GM12878 (cell line): ENCODE data around the gene CARD19. TPM values are rescaled to one million over a fixed set of nuclear protein-coding genes. Genes with fewer than 3 reads are reported as not detected.

Experiments used
- ATAC-seq: fragments of 200-7000 bp; cut with Tn5 transposase; 3 replicates; pipeline ENCODE4 v1.9.1; 2020; ENCODE audit warnings: mild to moderate bottlenecking, moderate library complexity
- BruUV-seq: library from RNA; stranded (reverse); fragments of 400-500 nt; replicated peaks from 2 replicates; lab custom pipeline; 2021; lab: Mats Ljungman, UMichigan
- CTCF ChIA-PET: fragments of 300-600 bp; sonication (Branson Sonifier 250); formaldehyde crosslinking; extraction: SDS; loops from one replicate; lab custom pipeline; 2021; ENCODE audit warnings: inconsistent platforms; lab: Yijun Ruan, JAX
- POLR2A ChIA-PET: fragments of 350-600 bp; formaldehyde crosslinking; extraction: SDS; loops from one replicate; lab custom pipeline; 2021; ENCODE audit warnings: inconsistent platforms; lab: Charles Lee
- RAD21 ChIA-PET: fragments of 300-600 bp; sonication (Branson Sonifier 250); formaldehyde crosslinking; loops from one replicate; lab custom pipeline; 2023; ENCODE audit warnings: antibody characterized with exemption; ENCODE audit not compliant: unreplicated experiment; lab: Charles Lee
- SMC1A ChIA-PET: fragments of 300-600 bp; sonication (Branson Sonifier 250); formaldehyde crosslinking; loops from one replicate; lab custom pipeline; 2023; ENCODE audit not compliant: unreplicated experiment, uncharacterized antibody; lab: Charles Lee
- DNase-seq: peaks from one replicate; pipeline ENCODE4 v3.0.0-alpha.2; 2011; ENCODE audit warnings: low read depth, low spot score
- FAIRE-seq: peaks from 3 replicates; lab custom pipeline; 2011; peaks lifted over from hg19 to GRCh38; lab: Jason Lieb, UNC
- H2AFZ ChIP-seq: 2 replicates; pipeline ENCODE4 v1.6.0; 2011; ENCODE audit warnings: low read depth, low read length, control low read depth; ENCODE audit not compliant: control insufficient read depth
- H3K27ac ChIP-seq: 2 replicates; pipeline ENCODE4 v1.5.1; 2011; ENCODE audit warnings: control low read depth; ENCODE audit not compliant: control insufficient read depth, insufficient read depth
- H3K27me3 ChIP-seq, 2 experiments: replicated peaks in 1 of 2; 2 replicates each; pipeline versions ENCODE4 v1.6.0 to v1.6.1; 2011; ENCODE audit warnings: low read length in 1 of 2; ENCODE audit not compliant: control insufficient read depth in 2 of 2, insufficient read depth in 2 of 2
- H3K36me3 ChIP-seq, 2 experiments: 2 replicates each; pipeline ENCODE4 v1.5.1; 2011; ENCODE audit warnings: low read length in 1 of 2; ENCODE audit not compliant: control insufficient read depth in 2 of 2, insufficient read depth in 2 of 2
- H3K4me1 ChIP-seq: 2 replicates; pipeline ENCODE4 v1.6.1; 2011; ENCODE audit warnings: mild to moderate bottlenecking, low read length, moderate library complexity, mixed read lengths; ENCODE audit not compliant: control insufficient read depth, insufficient read depth
- H3K4me2 ChIP-seq: 2 replicates; pipeline ENCODE4 v1.6.0; 2011; ENCODE audit warnings: control low read depth; ENCODE audit not compliant: control insufficient read depth, insufficient read depth
- H3K4me3 ChIP-seq: fragments of 200-600 bp; sonication (generic); 2 replicates; pipeline ENCODE4 v1.5.1; 2016
- H3K79me2 ChIP-seq: 2 replicates; pipeline ENCODE4 v1.6.0; 2011; ENCODE audit warnings: low read length; ENCODE audit not compliant: control insufficient read depth, insufficient read depth
- H3K9ac ChIP-seq: 2 replicates; pipeline ENCODE4 v1.8.0; 2011; ENCODE audit warnings: low read length, control low read depth, mixed read lengths; ENCODE audit not compliant: control insufficient read depth, insufficient read depth
- H3K9me3 ChIP-seq: replicated peaks from 3 replicates; pipeline ENCODE4 v1.5.1; 2011; ENCODE audit warnings: mild to moderate bottlenecking, low read length; ENCODE audit not compliant: control insufficient read depth, insufficient read depth
- H4K20me1 ChIP-seq: 2 replicates; pipeline ENCODE4 v1.6.0; 2011; ENCODE audit not compliant: control insufficient read depth, insufficient read depth
- BCL3 ChIP-seq: IDR thresholded peaks from 2 replicates; pipeline ENCODE4 v1.6.1; 2011; ENCODE audit warnings: borderline replicate concordance, low read depth, mild to moderate bottlenecking, moderate library complexity, low read length; ENCODE audit not compliant: insufficient read depth, poor library complexity, severe bottlenecking
- CHD2 ChIP-seq: IDR thresholded peaks from 2 replicates; pipeline ENCODE4 v1.6.1; 2011; ENCODE audit warnings: low read depth, low read length, improper control_type of control experiment, borderline replicate concordance
- CHD4 ChIP-seq: fragments of 200-600 bp; sonication (generic); IDR thresholded peaks from 2 replicates; pipeline ENCODE4 v1.6.1; 2016; ENCODE audit warnings: mild to moderate bottlenecking
- CREM ChIP-seq: IDR thresholded peaks from 2 replicates; pipeline ENCODE4 v1.6.1; 2014; ENCODE audit warnings: antibody characterized with exemption, low read depth
- MEF2A ChIP-seq: IDR thresholded peaks from 2 replicates; pipeline ENCODE4 v1.6.1; 2011; ENCODE audit warnings: low read depth, mild to moderate bottlenecking, low read length, moderate library complexity; ENCODE audit not compliant: insufficient read depth
- MTA2 ChIP-seq: fragments of 450-650 bp; IDR thresholded peaks from 2 replicates; pipeline ENCODE4 v1.6.1; 2016; ENCODE audit warnings: low read depth, mild to moderate bottlenecking, moderate library complexity
- NFYB ChIP-seq: IDR thresholded peaks from 2 replicates; pipeline ENCODE4 v1.6.1; 2011; ENCODE audit warnings: low read depth, mild to moderate bottlenecking, low read length, improper control_type of control experiment, moderate library complexity; ENCODE audit not compliant: insufficient read depth
- NR2F1 ChIP-seq: fragments of 450-650 bp; conservative IDR thresholded peaks from 2 replicates; pipeline ENCODE4 v1.6.1; 2017; ENCODE audit warnings: mild to moderate bottlenecking
- NRF1 ChIP-seq: conservative IDR thresholded peaks from 2 replicates; pipeline ENCODE4 v1.6.1; 2011; ENCODE audit warnings: mild to moderate bottlenecking, low read depth, low read length, improper control_type of control experiment
- RELA ChIP-seq: fragments of 450-650 bp; IDR thresholded peaks from 2 replicates; pipeline ENCODE4 v1.8.0; 2014; ENCODE audit warnings: borderline replicate concordance; ENCODE audit not compliant: partially characterized antibody
- SIX5 ChIP-seq: IDR thresholded peaks from 2 replicates; pipeline ENCODE4 v1.6.1; 2011; ENCODE audit warnings: mild to moderate bottlenecking, low read depth, low read length, moderate library complexity; ENCODE audit not compliant: severe bottlenecking
- SMAD5 ChIP-seq: IDR thresholded peaks from 2 replicates; pipeline ENCODE4 v1.6.1; 2016; ENCODE audit warnings: antibody characterized with exemption, low read depth
- SMC3 ChIP-seq: IDR thresholded peaks from 2 replicates; pipeline ENCODE4 v1.6.1; 2011; ENCODE audit warnings: low read length, improper control_type of control experiment, borderline replicate concordance
- TCF3 ChIP-seq: IDR thresholded peaks from 2 replicates; pipeline ENCODE4 v1.6.1; 2012; ENCODE audit warnings: low read depth, mild to moderate bottlenecking, low read length, borderline replicate concordance; ENCODE audit not compliant: insufficient read depth
- ZZZ3 ChIP-seq: IDR thresholded peaks from 2 replicates; pipeline ENCODE4 v1.6.1; 2011; ENCODE audit warnings: low read depth; ENCODE audit not compliant: control insufficient read depth, insufficient read length
- WGBS: methylation state at CpG from one replicate; pipeline ENCODE4 v1.1.6; 2016; ENCODE audit warnings: low lambda C conversion rate; ENCODE audit not compliant: insufficient replicate concordance, insufficient coverage; ENCODE audit errors: missing lambda C conversion rate; 5-methylcytosine and 5-hydroxymethylcytosine counted together
- in situ Hi-C: fragments of 300-500 bp; cut with MboI; formaldehyde crosslinking; loops from 9 replicates; pipeline ENCODE4 v1.14.3; 2018; ENCODE audit warnings: mixed read lengths
- intact Hi-C: fragments of 100-400 bp; cut with micrococcal nuclease; formaldehyde crosslinking; loops from one replicate; pipeline ENCODE4 v1.14.2; 2022; ENCODE audit not compliant: unreplicated experiment
- polyA plus RNA-seq, 11 experiments: library from polyadenylated mRNA; depleted of rRNA in 4 of 11; unstranded in 6 of 11; stranded (reverse) in 5 of 11; fragments of >200 nt; fragmentation: Nextera tagmentation in 4 of 11; fragmentation: Illumina TruSeq in 1 of 11; extraction: Ambion mirVana in 4 of 11; extraction: Trizol in 1 of 11; gene quantifications; 1 replicate in 1 of 11; 2 replicates in 10 of 11; pipeline versions ENCODE4 v1.2.1 to v1.2.3, GENCODE V29; 2011 to 2016; ENCODE audit warnings: inconsistent platforms in 2 of 11, missing spikeins in 2 of 11, low read depth in 1 of 11
- total RNA-seq, 4 experiments: library from RNA; depleted of rRNA in 3 of 4; stranded (reverse); fragments of >200 nt in 3 of 4; fragmentation: Illumina TruSeq in 1 of 4; extraction: Trizol in 1 of 4; gene quantifications; 2 replicates each; pipeline versions ENCODE4 v1.2.1 to v1.2.3, GENCODE V29; 2013 to 2021

Gene CARD19
- total and polyA plus RNA-seq, 10 of the 15 experiments (the other 5 are each of a cell fraction or from before 2014, with no cell fraction given), result 0.61 to 41.6 (median 19.9) TPM

- no TSS peak for BruUV-seq
- no peak overlapping the region for H3K4me2 ChIP-seq
- ChIA-PET POLR2A (interaction anchor here (0.9 kb wide), 1 partner anchor 66 kb away, joined by 3 read pairs; no protein-coding TSS in a partner anchor), RAD21 (no interaction called here), CTCF (no interaction called here), SMC1A (no interaction called here)
- H3K4me3 ChIP-seq, result no peak overlapping the region
- H3K9me3 ChIP-seq, result no peaks in the 10 kb centered on the region
- H4K20me1 ChIP-seq, result no peaks in the 10 kb centered on the region
- peaks cover 12% of the 10 kb centered on the region for H3K4me1 ChIP-seq
- intact Hi-C loops (no loop called here), in situ Hi-C loops (no loop called here)
- no peak overlapping the region for H3K27ac ChIP-seq
- 77% methylated on average over 20 of the region's 20 CpGs for WGBS
- H2AFZ ChIP-seq, result no peak overlapping the region
- no peak for ATAC-seq
- no peak overlapping the region for H3K9ac ChIP-seq
- H3K36me3 ChIP-seq, result peaks cover 0 to 9% of the 10 kb centered on the region in 2 experiments; a peak in 2 of 4 replicates
- FAIRE-seq, result no peak
- no peaks in the 10 kb centered on the region for H3K79me2 ChIP-seq
- no peak for DNase-seq
- TF ChIP-seq SMAD5 (no peak), NR2F1 (0 out of 2 replicates have a peak, but pooled peaks have one; percentile 17)
- H3K27me3 ChIP-seq, result no peaks in the 10 kb centered on the region
These were observed 25.6 kb downstream of the CARD19 start for GRCh38 chr9:93121316-93122241.

DNA sequence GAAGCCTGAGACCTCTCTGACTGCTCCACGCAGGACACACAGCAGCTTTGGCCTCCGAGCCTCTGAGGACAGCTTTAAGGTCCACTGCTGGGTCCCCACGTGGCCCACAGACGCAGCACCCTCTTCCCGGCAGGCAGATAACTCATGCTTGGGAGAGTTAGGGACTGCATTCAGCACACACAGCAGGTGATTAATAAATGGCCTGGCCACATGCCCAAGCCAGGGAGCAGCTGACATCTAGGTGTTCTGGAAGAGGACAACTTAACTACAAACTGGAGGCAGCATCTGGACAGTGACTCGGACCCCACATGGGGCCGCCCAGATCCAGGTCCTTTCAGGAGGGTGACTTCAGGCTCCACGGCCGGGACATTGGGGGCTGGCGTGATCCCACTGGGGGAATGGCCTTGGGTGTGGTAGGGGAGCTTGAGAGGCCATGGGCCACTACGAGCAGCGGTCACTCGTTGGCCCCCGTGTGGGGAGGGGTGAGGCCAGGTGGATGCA is 26.8 kb downstream of the CARD19 start:
- Histone ChIP-seq H3K9ac (no peak overlapping the region), H3K4me3 (no peak overlapping the region), H3K27ac (no peak overlapping the region), H3K79me2 (no peaks in the 10 kb centered on the region), H3K4me2 (no peak overlapping the region), H2AFZ (no peak overlapping the region), H3K9me3 (no peaks in the 10 kb centered on the region), H3K4me1 (peaks cover 15% of the 10 kb centered on the region), H3K27me3 (no peaks in the 10 kb centered on the region), H3K36me3 (peaks cover 0 to 9% of the 10 kb centered on the region in 2 experiments; a peak in 2 of 4 replicates), H4K20me1 (no peaks in the 10 kb centered on the region)
- FAIRE-seq (no peak), DNase-seq (no peak), ATAC-seq (no peak)
- WGBS, result 80% methylated on average over 14 of the region's 14 CpGs
- intact Hi-C loops, result no loop called here
- POLR2A ChIA-PET, result no interaction called here
- SMC1A ChIA-PET, result no interaction called here
- RAD21 ChIA-PET, result no interaction called here
- BruUV-seq, result no TSS peak
- CTCF ChIA-PET, result no interaction called here
- in situ Hi-C loops, result no loop called here
- no peak for TF ChIP-seq MTA2
- TF ChIP-seq MEF2A, result no peak
- no peak for TF ChIP-seq BCL3
- no peak for TF ChIP-seq CREM
- no peak for TF ChIP-seq SMC3
- TF ChIP-seq CHD2, result no peak
- TF ChIP-seq RELA, result no peak
- TF ChIP-seq NRF1, result no peak
- TF ChIP-seq CHD4, result no peak
- TF ChIP-seq TCF3, result no peak
- no peak for TF ChIP-seq ZZZ3
- TF ChIP-seq NFYB, result no peak
- TF ChIP-seq SIX5, result no peak
